Stimulated activated CD4-positive, alpha-beta T cell treated with anti-CD3 and anti-CD28 coated beads, Interleukin-2, amount 100 ng/mL, for 48 hours (primary cell): Measurements from ENCODE around the gene APOBEC2.

Source experiments
- DNase-seq, 2 donors: peaks; one replicate each; pipeline ENCODE4 v3.0.0-alpha.2; 2020

APOBEC2 gene

DNA sequence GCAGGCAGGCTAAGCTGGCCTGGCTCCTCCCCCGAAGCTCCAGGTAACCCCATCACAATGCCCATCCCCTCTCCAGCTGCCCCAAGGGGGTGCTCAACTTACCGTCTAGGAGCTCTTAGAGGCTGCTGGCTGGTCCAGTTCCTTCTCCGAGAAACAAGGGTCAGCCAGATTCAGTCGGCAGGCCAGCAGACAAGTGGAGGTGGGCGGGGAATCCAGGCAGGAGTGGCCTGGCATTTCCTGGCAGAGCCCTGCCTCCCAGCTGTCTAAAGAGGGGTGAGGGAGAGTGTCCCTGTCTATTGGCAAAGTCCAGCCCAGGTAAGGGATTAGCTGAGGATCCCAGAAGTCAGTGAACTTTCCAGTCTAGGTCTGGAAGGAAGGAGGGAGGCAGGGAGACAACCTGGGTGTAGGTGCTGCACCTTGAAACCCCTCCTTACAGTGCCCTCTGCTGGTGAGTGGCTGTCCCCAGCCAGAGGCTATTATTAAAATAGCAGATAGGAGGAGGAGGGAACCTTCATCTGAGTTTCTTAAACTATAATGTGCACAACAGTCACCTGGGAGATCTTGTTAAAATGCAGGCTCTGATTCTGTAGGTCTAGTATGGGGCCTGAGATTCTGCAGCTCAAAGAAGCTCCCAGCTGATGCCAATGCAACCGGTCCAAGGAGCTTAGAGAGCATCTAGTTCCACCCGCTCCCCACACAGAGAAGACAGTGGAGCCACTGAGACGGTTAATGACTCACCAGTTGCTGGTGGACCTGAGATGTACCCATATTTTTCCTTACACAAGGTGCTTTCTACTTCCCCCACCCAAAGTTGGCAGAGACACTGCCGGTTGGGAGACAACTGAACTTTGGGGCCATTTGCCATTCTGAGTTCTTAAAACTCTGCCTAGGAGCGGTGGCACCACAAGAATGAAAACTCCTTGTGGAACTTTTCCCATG, 13.7 kb upstream of the APOBEC2 start, which contains the start of gene UNC5CL:
UNC5CL (minus strand) TSS at position 162 of the 939 bp plus-strand sequence. CDS start 4,147 bp downstream, outside the sequence.
- DNase-seq, result peak; percentile 54 to 55

GRCh38 chr6:41040101-41040939, 12.7 kb upstream of the APOBEC2 start:
- no peak for DNase-seq

- DNase-seq, result no peak
Measured at GRCh38 chr6:41040940-41041536, 12.0 kb upstream of the APOBEC2 start.

DNA sequence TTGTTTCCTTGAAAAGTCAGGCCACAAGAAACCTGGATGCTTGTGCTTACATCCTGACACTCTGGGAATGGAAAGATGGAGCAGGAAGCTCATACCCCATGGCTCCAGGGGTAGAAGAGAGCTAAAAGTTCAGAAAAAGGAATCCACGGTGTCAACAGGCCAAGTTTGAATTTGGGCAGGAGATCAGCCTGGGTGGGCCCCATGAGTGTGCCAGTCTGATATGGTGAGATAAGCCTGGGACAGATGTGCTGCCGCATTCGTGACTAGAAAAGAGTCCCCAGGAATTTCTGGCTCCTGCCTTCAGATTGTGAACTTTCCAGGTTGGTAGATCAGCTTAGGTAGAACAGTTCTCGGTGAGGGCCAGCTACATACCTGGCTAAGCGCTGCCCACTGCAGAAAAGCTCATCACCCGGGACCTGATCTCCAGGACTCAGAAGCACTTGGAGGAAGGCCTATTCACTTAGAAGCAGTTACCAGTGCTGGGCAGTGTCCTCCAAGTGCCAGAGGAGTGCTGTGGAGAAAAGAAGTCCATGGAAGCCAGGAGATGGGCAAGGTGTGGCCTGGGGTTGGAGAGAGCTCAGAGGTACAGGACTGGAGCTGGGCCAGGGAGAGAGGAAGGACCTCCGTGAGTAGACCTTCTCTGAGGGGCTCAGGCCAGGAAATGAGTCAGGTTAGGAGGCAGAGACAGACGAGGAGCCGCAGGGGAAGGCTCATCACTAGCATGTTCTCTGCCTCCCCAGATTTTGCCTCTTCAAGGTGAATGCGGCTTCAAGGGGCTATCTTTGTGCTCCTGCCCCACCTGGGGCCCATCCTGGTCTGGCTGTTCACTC, 10.6 kb upstream of the APOBEC2 start, which contains the start of gene TSPO2:
TSPO2 (plus strand) TSS at position 242 of the 830 bp plus-strand sequence; CDS start at position 761, 519 bp downstream.
- DNase-seq, result no peak

DNA sequence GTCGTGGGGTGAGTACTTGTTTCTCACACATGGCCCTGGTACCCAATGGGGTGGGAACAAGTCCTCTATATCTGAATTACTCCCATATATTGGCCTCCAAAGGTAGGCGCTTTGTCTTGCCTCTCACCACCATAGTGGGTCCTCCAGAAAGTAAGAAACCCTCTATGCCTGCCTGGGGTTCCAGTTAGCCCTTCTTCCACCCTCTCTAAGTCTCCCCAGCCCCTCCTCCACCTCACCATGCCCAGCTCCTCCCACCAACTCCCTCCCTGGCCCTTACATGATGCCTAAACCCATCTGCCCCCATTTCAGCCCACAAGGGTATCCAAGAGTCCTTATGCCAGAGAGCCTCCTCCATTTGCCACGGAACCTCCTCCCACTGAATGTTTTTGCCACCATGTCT, 9.9 kb upstream of the APOBEC2 start:
- DNase-seq, result no peak

- no peak for DNase-seq
Measured at GRCh38 chr6:41045664-41046063, 7.3 kb upstream of the APOBEC2 start.

DNA sequence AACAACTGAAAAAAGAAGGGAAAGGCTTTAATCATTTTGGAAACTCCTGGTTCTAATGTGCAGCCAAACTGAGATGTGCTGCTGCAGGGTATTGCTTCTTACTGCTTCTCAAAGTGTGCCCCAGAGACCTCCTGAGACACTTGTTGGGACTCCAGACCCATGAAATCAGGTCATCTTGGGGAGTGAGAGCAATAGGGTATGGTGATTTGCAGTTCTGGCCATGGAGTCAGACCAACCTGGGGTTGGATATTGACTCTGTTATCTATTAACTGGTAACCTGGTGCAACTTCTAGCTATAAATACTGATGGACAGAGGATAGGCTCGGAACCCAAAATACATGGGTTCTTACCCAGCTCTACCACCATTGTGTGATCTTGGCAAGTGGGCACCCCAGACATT, 6.9 kb upstream of the APOBEC2 start:
- no peak for DNase-seq

DNA sequence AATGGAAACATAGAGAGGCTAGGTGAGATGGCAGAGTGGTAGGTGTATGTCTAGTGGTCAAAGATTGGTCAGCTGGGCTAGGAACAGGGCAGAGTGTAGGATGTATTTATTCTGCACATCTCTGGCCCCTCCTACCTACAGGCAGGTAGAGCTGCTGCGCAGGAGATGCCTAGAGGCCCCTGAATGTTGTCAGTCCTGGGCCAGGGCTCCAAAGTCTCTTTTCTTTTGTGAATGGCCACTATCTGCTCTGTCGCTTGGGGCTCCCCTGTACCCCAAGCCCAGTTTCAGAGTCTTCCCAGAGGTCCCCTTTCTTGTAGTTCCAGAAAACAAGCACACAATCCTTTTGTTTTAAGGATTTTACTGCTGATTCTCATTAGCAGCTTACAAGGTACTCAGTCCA, 5.7 kb upstream of the APOBEC2 start:
- DNase-seq, result no peak

- no peak for DNase-seq
Measured at GRCh38 chr6:41047745-41048732, 5.0 kb upstream of the APOBEC2 start.

DNA sequence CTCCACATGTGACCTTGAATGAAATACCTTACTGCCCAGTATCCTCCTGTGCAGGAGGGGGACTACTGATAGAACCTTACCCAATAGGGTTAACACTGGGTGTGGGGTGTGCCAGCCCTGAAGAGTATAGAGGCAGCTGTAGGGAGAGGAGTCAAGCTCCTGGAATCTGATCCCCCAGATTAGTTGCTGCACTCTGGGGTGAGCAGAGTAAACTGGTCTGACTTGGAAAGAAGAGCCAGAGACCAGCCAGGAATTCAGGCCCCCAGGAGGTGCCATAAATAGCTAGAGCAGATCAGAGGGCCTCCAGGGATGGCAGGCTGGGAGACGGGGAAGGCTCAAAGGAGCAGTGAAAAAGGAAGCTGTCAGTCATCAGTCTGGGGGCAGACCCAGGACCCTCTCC, 3.5 kb upstream of the APOBEC2 start:
- DNase-seq, result no peak

DNA sequence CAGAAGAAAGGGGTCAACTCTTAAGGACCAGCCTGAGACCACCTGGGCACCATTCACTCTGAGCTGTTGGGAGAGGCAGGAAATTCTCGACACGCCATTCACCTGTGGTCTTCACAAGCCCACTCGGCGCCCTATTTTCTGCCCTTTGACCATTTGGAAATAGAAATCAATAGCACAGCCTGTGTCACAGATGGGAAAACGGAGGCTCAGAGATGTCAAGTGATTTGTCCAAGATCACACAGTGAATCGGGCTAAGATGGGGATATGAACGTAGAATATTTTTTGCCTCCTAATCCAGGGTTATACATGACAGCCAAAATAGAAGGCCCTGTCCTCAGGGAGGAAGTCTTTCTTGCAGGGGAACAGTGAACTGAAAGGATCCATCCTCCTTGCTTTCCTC, 3.0 kb upstream of the APOBEC2 start:
- DNase-seq, result no peak

- no peak for DNase-seq
Measured at GRCh38 chr6:41050536-41050935, 2.5 kb upstream of the APOBEC2 start.

DNA sequence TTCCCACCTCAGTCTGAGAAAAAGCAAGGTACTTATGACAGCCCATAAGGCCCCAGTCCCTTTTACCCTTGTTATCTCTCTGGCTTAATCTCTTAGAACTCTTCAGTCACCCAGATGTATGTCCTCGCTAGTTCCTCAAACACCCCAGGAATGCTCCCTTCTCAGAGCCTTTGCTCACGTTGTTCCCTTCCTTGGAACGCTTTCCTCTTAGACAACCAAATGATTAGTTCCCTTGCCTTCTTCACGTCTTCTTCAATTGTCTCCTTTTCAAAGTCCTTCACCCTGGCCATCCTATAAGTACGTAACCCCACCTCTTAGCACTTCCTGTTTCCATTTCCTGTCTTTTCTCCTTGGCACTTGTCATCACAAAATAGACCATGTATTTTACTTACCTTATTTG, 1.1 kb upstream of the APOBEC2 start:
- DNase-seq, result no peak

- no peak for DNase-seq
Measured at GRCh38 chr6:41054511-41054910, 1.5 kb downstream of the APOBEC2 start.

DNA sequence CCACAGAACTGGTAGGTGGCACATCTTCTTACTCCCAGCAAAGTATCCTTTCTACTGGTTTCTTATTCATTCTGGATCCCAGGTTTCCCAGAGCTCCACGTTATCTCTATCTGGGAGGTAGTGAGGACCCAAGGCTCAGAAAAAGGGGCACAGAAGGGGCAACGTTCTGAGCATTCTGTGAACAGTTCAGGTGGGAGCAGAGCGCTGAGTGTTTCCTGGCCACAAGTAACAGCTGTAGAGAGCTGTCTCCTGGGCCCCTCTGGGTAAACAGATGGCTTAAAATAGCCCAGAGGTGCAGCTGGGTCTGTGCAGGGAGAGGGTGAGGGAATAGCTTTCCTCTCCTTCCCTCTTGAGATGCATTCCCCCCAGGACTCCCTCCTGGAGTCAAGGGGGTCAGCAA, 2.1 kb downstream of the APOBEC2 start:
- no peak for DNase-seq

- DNase-seq, result no peak
Measured at GRCh38 chr6:41056768-41057490, 3.9 kb downstream of the APOBEC2 start.

DNA sequence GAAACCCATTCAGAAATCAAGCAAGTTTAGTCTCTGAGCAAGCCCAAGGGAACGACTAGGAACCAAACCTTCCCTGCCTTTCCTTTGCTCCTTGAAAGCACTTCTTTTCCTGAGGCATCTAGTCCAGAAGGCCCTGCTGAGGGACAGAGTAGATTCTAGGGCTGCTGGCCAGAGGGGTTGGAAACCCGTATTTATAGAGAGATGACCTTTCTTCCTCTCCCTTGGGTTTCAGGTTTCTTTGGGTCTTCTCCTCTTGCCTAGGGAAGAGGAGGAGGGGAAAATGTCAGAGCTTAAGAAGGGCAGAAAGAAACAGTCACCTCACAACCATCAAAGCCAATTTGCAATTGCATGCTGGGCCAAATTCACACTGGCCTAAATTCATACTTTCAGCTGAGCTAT, 5.8 kb downstream of the APOBEC2 start:
- DNase-seq, result no peak

DNA sequence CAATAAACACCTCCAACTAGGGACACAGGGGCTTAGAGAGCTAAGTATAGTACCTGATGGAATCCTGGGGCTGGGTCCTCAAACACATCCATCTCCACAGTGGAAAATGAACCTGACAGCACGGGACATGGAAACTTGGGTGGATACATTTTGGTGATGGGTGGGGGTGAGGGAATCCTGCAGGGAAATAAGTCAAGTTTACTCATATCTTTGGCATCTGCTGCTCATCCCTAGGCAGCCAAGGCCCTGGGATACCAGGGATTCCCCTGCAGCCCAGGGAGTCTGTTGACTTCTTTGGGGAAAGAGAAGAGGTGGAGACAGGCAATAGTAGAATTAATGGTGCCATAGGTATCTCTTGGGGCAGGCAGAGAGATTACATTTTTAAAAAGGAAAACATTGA, 6.6 kb downstream of the APOBEC2 start:
- DNase-seq, result no peak

GRCh38 chr6:41061196-41061726, 8.3 kb downstream of the APOBEC2 start:
- no peak for DNase-seq

- DNase-seq, result no peak
Measured at GRCh38 chr6:41062056-41062455, 9.1 kb downstream of the APOBEC2 start.
